Measurements from ENCODE around the gene IL1RN.

Gene IL1RN

GRCh38 chr2:113104054-113104611 is 23.3 kb upstream of the IL1RN start:
- DNase-seq: no peak

GRCh38 chr2:113105047-113105785 is 22.2 kb upstream of the IL1RN start:
- no peak for DNase-seq

- DNase-seq: no peak
These were observed 16.3 kb upstream of the IL1RN start for GRCh38 chr2:113111121-113111520.

- no peak for DNase-seq
These were observed 15.5 kb upstream of the IL1RN start for GRCh38 chr2:113111823-113112287.

GRCh38 chr2:113112441-113112840 is 15.0 kb upstream of the IL1RN start:
- DNase-seq: no peak

- DNase-seq: no peak
These were observed 14.5 kb upstream of the IL1RN start for GRCh38 chr2:113112871-113113270.

GRCh38 chr2:113113807-113114206 is 13.6 kb upstream of the IL1RN start:
- no peak for DNase-seq

- no peak for DNase-seq
These were observed 13.0 kb upstream of the IL1RN start for GRCh38 chr2:113114224-113114945.

GRCh38 chr2:113114996-113115395 is 12.4 kb upstream of the IL1RN start:
- DNase-seq: no peak

- no peak for DNase-seq
These were observed 11.1 kb upstream of the IL1RN start for GRCh38 chr2:113116100-113116958.

- no peak for DNase-seq
These were observed 9.7 kb upstream of the IL1RN start for GRCh38 chr2:113117541-113118262.

GRCh38 chr2:113118263-113118657 is 9.1 kb upstream of the IL1RN start:
- no peak for DNase-seq

- no peak for DNase-seq
These were observed 8.3 kb upstream of the IL1RN start for GRCh38 chr2:113119111-113119510.

- DNase-seq: no peak
These were observed 6.5 kb upstream of the IL1RN start for GRCh38 chr2:113120861-113121260.

- no peak for DNase-seq
These were observed 5.0 kb upstream of the IL1RN start for GRCh38 chr2:113122364-113122763.

- no peak for DNase-seq
These were observed 3.7 kb upstream of the IL1RN start for GRCh38 chr2:113123726-113124125.

GRCh38 chr2:113124181-113124961 is 3.0 kb upstream of the IL1RN start:
- DNase-seq: no peak

- no peak for DNase-seq
These were observed 2.2 kb upstream of the IL1RN start for GRCh38 chr2:113124984-113125855.

- DNase-seq: no peak
These were observed 510 bp downstream of the IL1RN start for GRCh38 chr2:113127646-113128570.
